Measurements from ENCODE around the gene PEX14. TPM values are rescaled to one million over a fixed set of nuclear protein-coding genes. Genes with fewer than 3 reads are reported as not detected.

PEX14 gene
- total RNA-seq, 2 donors from 2014 or later: 17.6 to 24.7 TPM

GRCh38 chr1:10616696-10617095 is 141.9 kb downstream of the PEX14 start:
- intact Hi-C loops (cut with DNase I): loop anchor here in 1 of 2 donors (10.0 kb wide), 1 partner anchor 62 kb away; no protein-coding TSS in a partner anchor
- ATAC-seq (no peak), DNase-seq (no peak)

GRCh38 chr1:10617318-10617717 is 142.6 kb downstream of the PEX14 start:
- intact Hi-C loops (cut with DNase I): loop anchor here in 1 of 2 donors (10.0 kb wide), 1 partner anchor 63 kb away; no protein-coding TSS in a partner anchor
- ATAC-seq: no peak
- DNase-seq: no peak

DNA sequence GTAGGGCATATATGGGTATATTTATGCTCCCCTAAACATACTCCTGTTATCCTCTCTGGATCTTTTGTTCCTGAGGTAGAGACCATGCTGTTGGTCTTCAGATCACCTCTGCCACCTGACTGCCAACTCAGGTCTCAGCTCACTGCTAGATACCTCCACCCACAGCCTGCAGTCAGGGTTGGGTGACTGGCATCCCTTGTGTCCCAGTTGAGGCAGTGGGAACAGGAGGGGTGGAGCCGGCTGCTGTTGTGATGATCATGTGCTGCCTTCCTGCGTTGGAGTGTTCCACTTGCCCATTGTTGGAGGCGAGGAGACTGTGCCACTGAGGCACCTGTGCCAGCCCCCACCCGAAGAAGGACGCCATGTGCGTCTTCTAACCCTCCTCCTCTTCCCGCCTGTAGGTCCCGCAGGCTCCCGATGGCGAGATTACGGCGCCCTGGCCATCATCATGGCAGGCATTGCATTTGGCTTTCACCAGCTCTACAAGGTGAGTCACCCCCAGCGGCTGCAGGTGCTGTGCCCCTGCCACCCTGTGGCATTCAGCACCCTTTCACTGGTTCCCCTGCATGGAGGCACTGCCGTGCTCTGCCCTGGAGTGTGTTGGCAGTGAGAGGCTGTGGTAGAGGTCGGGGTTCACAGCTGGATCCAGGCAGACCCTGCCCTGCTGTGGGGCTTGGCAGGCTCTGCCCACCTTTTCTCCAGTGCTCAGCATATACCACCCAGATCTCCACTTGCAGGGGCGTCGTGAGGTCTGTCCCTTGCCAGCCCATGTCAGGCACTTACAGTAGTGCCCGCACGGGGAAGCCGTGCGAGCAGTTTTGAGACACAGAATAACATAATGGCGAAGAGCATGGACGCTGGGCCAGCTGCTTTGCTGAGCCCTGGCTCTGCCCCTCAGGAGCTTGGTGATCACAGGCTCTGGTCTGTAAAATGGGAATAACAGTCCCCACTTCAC is 143.5 kb downstream of the PEX14 start:
- ATAC-seq (no peak), DNase-seq (no peak)
- intact Hi-C loops (cut with DNase I): loop anchor here in 1 of 2 donors (10.0 kb wide), 1 partner anchor 63 kb away; no protein-coding TSS in a partner anchor

DNA sequence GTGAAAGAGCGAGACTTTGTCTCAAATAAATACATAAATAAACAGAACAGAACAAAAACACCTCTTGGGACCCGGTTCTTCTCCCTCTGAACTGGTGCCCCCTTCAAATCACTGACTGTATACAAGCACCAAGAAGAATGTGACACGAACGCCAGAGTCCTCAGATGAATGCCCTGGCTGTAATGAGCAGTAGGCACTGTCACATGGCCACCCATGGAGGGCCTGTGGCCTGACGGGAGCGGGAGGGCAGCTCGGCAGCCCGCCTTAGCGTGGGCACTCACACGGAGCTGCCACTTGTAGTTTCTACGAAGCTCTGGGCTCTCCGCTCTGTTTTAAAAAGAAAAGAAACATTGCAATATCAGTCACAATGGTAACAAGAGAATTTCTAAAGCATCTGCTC is 146.0 kb downstream of the PEX14 start:
- no peak for ATAC-seq
- no peak for DNase-seq
- intact Hi-C loops (cut with DNase I): no loop called here

GRCh38 chr1:10621906-10622305 is 147.2 kb downstream of the PEX14 start:
- no peak for ATAC-seq

GRCh38 chr1:10622910-10623685 is 148.3 kb downstream of the PEX14 start:
- ATAC-seq: no peak
- intact Hi-C loops (cut with DNase I): no loop called here
- DNase-seq: no peak

More at GRCh38 chr1:10621906-10622305, 147.2 kb downstream of the PEX14 start:
- no peak for DNase-seq
- intact Hi-C loops (cut with DNase I): no loop called here

DNA sequence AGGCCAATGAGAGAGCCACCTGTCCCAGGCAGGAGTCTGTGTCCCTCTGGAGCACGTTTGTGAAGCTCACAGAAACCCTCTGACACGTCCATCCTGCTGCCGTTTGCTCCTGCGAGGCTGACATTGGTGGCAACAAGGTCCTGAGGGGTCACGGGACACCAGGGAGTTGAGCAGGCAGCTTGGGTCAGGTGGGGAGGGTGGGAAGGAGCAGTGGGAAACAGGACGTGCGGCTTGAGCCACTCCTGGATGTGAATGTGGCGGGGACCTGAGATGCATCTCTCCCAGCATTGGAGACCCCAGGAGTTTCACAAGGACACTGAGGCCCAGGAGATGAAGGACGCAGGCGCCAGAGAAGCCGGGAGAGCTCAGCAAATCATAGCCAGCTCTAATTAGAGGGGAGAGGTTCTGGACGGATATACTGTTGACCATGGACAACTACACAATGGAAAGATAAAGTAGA is 149.0 kb downstream of the PEX14 start:
- no peak for DNase-seq
- ATAC-seq: no peak
- intact Hi-C loops (cut with DNase I): no loop called here

- ATAC-seq (no peak), DNase-seq (no peak)
- intact Hi-C loops (cut with DNase I): no loop called here
These were observed 149.7 kb downstream of the PEX14 start for GRCh38 chr1:10624256-10625050.

GRCh38 chr1:10625076-10625475 is 150.3 kb downstream of the PEX14 start:
- intact Hi-C loops (cut with DNase I): no loop called here
- DNase-seq: no peak
- no peak for ATAC-seq

- intact Hi-C loops (cut with DNase I): no loop called here
- ATAC-seq (no peak), DNase-seq (no peak)
These were observed 150.8 kb downstream of the PEX14 start for GRCh38 chr1:10625554-10625953.

GRCh38 chr1:10626131-10626731 is 151.5 kb downstream of the PEX14 start:
- intact Hi-C loops (cut with DNase I): no loop called here
- DNase-seq (no peak), ATAC-seq (no peak)

DNA sequence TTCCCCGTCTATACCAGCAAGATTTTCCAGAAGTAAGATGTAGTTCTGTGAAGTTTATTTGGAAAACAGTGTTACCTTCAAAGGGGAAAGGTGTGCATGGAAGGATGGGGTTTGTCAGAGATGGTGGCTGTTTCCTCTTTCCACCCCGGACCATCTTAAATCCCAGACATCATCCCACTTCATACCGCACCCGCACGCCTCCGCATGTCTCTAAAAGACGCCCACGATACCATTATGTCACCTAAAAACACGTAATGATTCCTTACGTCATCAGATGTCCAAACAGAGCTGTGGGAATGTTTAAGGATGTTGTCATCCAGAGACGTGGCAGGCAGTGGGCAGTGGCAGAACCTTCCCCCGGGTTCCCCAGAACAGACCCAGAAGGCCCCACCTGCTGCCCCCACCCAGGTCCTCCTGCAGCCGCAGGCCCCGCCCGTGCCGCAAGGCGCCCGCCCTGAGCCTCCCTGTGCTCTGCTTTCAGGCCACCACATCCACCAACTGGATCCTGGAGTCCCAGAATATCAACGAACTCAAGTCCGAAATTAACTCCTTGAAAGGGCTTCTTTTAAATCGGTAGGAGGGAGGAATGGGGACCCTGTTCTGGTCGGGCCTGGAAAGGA is 152.2 kb downstream of the PEX14 start:
- no peak for DNase-seq
- intact Hi-C loops (cut with DNase I): no loop called here
- no peak for ATAC-seq

DNA sequence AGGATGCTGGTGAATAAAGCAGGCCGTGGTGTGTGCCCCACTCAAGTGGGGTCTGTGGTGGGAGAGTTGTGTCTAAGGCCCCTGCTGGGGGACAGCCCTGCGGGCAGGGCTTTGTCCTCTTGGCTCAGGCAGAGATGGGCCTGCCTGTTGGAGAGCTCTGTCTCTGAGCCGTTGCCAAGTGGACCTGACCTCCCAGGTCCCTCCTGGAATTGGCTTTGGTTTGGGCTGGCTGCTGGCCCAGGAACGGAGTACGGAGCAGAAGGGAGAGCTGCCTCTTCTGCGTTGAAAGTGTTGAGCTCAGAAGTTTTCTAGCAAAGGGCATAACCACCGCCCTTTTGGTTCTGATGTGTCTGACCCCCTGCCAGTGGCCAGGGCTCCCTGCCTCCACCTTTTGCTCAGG is 153.9 kb downstream of the PEX14 start:
- intact Hi-C loops (cut with DNase I): no loop called here
- peak; percentile 77 for DNase-seq
- peak; percentile 79 to 82 for ATAC-seq

GRCh38 chr1:10629091-10629815 is 154.5 kb downstream of the PEX14 start:
- peak in 1 of 2 donors; percentile 8 for ATAC-seq
- intact Hi-C loops (cut with DNase I): no loop called here
- DNase-seq: no peak

GRCh38 chr1:10629816-10630571 is 155.2 kb downstream of the PEX14 start:
- no peak for ATAC-seq
- intact Hi-C loops (cut with DNase I): no loop called here
- no peak for DNase-seq

GRCh38 chr1:10630661-10631120 is 155.9 kb downstream of the PEX14 start:
- intact Hi-C loops (cut with DNase I): no loop called here
- ATAC-seq (no peak), DNase-seq (no peak)
